Breast epithelium (tissue), 3 donors: ENCODE measurements around the gene ANKRD2.

Source experiments
- CTCF ChIP-seq, 3 donors: fragments of 450-650 bp; IDR thresholded peaks; one replicate each; pipeline ENCODE4 v1.5.1; 2016 to 2017; ENCODE audit warnings: antibody characterized with exemption in 3 of 3, mild to moderate bottlenecking in 3 of 3, moderate library complexity in 3 of 3
- POLR2A ChIP-seq: fragments of 450-650 bp; IDR thresholded peaks from one replicate; pipeline ENCODE4 v1.6.1; 2016; ENCODE audit warnings: antibody characterized with exemption, mild to moderate bottlenecking, moderate library complexity

GRCh38 chr10:97548828-97549455 lies 23.6 kb upstream of the ANKRD2 start:
- TF ChIP-seq POLR2A = no peak
- no peak for TF ChIP-seq CTCF (IDR thresholded peaks at IDR 0.05)
